Loucy (cell line): Measurements from ENCODE around the gene ALKBH3.

Source experiments
- H2AFZ ChIP-seq: fragments of 200-600 bp; sonication (generic); 2 replicates; pipeline ENCODE4 v1.6.0; 2016; ENCODE audit warnings: antibody characterized with exemption, mild to moderate bottlenecking, low read length, moderate library complexity
- H3F3A ChIP-seq: fragments of 200-600 bp; 2 replicates; pipeline ENCODE4 v1.6.0; 2016; ENCODE audit warnings: antibody characterized with exemption, low read depth, mild to moderate bottlenecking
- H3K27me3 ChIP-seq: fragments of 200-600 bp; sonication (generic); 2 replicates; pipeline ENCODE4 v1.6.1; 2014; ENCODE audit warnings: low read length, mild to moderate bottlenecking; ENCODE audit not compliant: insufficient read depth, poor library complexity, severe bottlenecking
- H3K36me3 ChIP-seq: fragments of 200-600 bp; sonication (generic); 2 replicates; pipeline ENCODE4 v1.6.1; 2016; ENCODE audit warnings: low read length; ENCODE audit not compliant: insufficient read depth
- H3K4me1 ChIP-seq: fragments of 200-600 bp; sonication (generic); 2 replicates; pipeline ENCODE4 v1.5.1; 2014; ENCODE audit warnings: low read length, mild to moderate bottlenecking; ENCODE audit not compliant: insufficient read depth, poor library complexity, severe bottlenecking
- H3K4me2 ChIP-seq: fragments of 200-600 bp; sonication (generic); 2 replicates; pipeline ENCODE4 v1.6.0; 2014; ENCODE audit warnings: antibody characterized with exemption, low read length, low read depth, mild to moderate bottlenecking; ENCODE audit not compliant: poor library complexity, severe bottlenecking
- H3K4me3 ChIP-seq: fragments of 200-600 bp; sonication (generic); 2 replicates; pipeline ENCODE4 v1.5.1; 2014; ENCODE audit warnings: low read length, mild to moderate bottlenecking, mixed read lengths; ENCODE audit not compliant: poor library complexity, severe bottlenecking
- H3K79me2 ChIP-seq: fragments of 200-600 bp; sonication (generic); 2 replicates; pipeline ENCODE4 v1.6.1; 2014; ENCODE audit warnings: low read length; ENCODE audit not compliant: insufficient read depth
- H3K9ac ChIP-seq: fragments of 200-600 bp; sonication (generic); 2 replicates; pipeline ENCODE4 v1.6.0; 2014; ENCODE audit warnings: mild to moderate bottlenecking, low read depth, low read length, moderate library complexity; ENCODE audit not compliant: poor library complexity, severe bottlenecking
- H3K9me2 ChIP-seq: fragments of 200-600 bp; sonication (generic); replicated peaks from 2 replicates; pipeline ENCODE4 v1.6.1; 2016; ENCODE audit warnings: low read depth, low read length, mixed read lengths
- H3K9me3 ChIP-seq: fragments of 200-600 bp; sonication (generic); 2 replicates; pipeline ENCODE4 v1.6.1; 2014; ENCODE audit warnings: mild to moderate bottlenecking, antibody characterized with exemption, low read length, low read depth; ENCODE audit not compliant: insufficient read depth
- H4K20me1 ChIP-seq: fragments of 200-600 bp; sonication (generic); 2 replicates; pipeline ENCODE4 v1.6.0; 2014; ENCODE audit warnings: antibody characterized with exemption, low read length, mild to moderate bottlenecking; ENCODE audit not compliant: insufficient read depth, poor library complexity, severe bottlenecking
- EZH2phosphoT487 ChIP-seq: fragments of 200-600 bp; IDR thresholded peaks from 2 replicates; pipeline ENCODE4 v1.6.1; 2018; ENCODE audit warnings: antibody characterized with exemption, mild to moderate bottlenecking, moderate library complexity, borderline replicate concordance
- TF ChIP-seq, protein P1 (sequence below): fragments of 200-600 bp; sonication (generic); conservative IDR thresholded peaks from 2 replicates; pipeline ENCODE4 v1.5.1; 2014; ENCODE audit warnings: mild to moderate bottlenecking, antibody characterized with exemption, low read length

Gene ALKBH3

DNA sequence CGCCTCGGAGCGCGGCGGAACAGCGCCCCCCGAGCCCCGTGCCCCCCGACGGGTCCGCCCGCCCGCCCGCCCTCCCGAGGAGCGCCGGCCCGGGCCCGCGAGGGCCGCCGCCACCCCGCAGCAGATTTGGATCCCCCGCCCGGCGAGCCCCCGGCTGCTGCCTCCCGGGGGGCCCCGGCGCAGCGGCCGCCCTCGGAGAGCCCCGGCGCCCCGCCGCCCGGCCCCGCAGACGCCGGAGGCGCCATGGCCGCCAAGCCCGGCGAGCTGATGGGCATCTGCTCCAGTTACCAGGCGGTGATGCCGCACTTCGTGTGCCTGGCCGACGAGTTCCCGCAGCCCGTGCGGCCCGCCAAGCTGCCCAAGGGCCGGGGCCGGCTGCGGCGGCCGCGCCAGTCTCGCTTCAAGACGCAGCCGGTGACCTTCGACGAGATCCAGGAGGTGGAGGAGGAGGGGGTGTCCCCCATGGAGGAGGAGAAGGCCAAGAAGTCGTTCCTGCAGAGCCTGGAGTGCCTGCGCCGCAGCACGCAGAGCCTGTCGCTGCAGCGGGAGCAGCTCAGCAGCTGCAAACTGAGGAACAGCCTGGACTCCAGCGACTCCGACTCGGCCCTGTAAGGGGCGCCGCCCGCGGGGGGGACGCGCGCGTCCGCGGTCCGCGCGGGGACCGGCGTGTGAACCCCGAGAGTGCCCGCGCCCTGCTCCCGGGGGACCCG lies 62.2 kb downstream of the ALKBH3 start:
- peak overlapping the region; percentile 91 for H3K4me3 ChIP-seq
- H3K36me3 ChIP-seq: no peaks in the 10 kb centered on the region
- H3K9ac ChIP-seq: peak overlapping the region; percentile 74
- no peaks in the 10 kb centered on the region for H3K27me3 ChIP-seq
- no peaks in the 10 kb centered on the region for H3K9me3 ChIP-seq
- H4K20me1 ChIP-seq: peaks cover 10% of the 10 kb centered on the region
- TF ChIP-seq, protein P1, sequence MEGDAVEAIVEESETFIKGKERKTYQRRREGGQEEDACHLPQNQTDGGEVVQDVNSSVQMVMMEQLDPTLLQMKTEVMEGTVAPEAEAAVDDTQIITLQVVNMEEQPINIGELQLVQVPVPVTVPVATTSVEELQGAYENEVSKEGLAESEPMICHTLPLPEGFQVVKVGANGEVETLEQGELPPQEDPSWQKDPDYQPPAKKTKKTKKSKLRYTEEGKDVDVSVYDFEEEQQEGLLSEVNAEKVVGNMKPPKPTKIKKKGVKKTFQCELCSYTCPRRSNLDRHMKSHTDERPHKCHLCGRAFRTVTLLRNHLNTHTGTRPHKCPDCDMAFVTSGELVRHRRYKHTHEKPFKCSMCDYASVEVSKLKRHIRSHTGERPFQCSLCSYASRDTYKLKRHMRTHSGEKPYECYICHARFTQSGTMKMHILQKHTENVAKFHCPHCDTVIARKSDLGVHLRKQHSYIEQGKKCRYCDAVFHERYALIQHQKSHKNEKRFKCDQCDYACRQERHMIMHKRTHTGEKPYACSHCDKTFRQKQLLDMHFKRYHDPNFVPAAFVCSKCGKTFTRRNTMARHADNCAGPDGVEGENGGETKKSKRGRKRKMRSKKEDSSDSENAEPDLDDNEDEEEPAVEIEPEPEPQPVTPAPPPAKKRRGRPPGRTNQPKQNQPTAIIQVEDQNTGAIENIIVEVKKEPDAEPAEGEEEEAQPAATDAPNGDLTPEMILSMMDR: no peak
- no peak for TF ChIP-seq EZH2phosphoT487
- H3K9me2 ChIP-seq: no peaks in the 10 kb centered on the region
- H3K4me1 ChIP-seq: peaks cover 18% of the 10 kb centered on the region
- H3K79me2 ChIP-seq: no peaks in the 10 kb centered on the region
- no peaks in the 10 kb centered on the region for H3F3A ChIP-seq
- peak overlapping the region; percentile 89 for H2AFZ ChIP-seq
- peak overlapping the region; percentile 76 for H3K4me2 ChIP-seq

GRCh38 chr11:43943372-43943930 lies 62.8 kb downstream of the ALKBH3 start:
- Histone ChIP-seq H3K27me3 (no peaks in the 10 kb centered on the region), H3K9ac (peak overlapping the region; percentile 74), H3K9me3 (no peaks in the 10 kb centered on the region)

DNA sequence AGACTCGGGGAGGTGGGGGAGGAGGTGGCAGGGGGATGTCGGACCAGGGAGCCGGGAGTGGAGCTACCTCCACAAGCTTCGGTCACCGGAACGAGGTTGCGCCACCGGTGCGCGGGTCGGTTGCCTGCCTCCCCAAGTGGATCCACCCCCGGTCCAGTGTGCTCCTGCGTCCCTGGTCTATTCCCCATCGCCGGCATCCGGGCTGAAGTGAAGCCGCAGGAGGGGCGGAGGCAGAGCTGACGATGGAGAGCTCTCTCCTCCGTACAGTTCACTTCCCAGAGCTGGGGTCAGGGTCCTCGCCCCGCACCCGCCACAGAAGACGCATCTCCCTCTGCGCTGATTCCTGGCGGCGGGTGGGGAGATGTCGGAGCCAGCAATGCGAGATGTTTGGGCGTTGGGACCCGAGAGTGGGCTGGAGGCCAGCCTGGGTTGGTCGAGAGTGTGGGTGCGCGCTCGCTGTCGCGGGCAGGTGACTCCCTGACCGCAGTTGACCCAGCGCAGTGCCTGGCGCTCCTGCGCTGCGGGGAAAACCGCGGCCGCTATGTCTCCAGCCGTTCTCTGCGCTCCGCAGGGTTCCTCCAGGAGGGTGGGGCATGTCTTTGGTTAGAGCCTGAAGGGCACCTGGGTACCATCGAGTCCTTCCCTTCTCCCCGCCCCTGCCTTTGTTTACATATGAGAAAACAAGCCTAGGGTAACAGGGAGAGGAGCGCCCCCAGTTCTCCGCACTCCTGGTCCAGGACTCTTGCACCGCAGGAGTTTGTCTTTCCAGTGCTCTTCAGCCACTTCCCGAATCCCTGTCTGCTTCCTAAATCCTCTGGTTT lies 63.5 kb downstream of the ALKBH3 start:
- no peak for TF ChIP-seq EZH2phosphoT487
- TF ChIP-seq, protein P1: no peak
- Histone ChIP-seq H3K9me2 (no peaks in the 10 kb centered on the region), H3K4me2 (peak overlapping the region; percentile 76), H3K27me3 (no peaks in the 10 kb centered on the region), H3K36me3 (no peaks in the 10 kb centered on the region), H3K9ac (peak overlapping the region; percentile 74), H3K9me3 (no peaks in the 10 kb centered on the region), H2AFZ (no peak overlapping the region), H4K20me1 (peaks cover 10% of the 10 kb centered on the region), H3K4me1 (peaks cover 18% of the 10 kb centered on the region), H3F3A (no peaks in the 10 kb centered on the region), H3K79me2 (no peaks in the 10 kb centered on the region), H3K4me3 (peak overlapping the region; percentile 91)

More at GRCh38 chr11:43943372-43943930, 62.8 kb downstream of the ALKBH3 start:
- no peaks in the 10 kb centered on the region for H3K79me2 ChIP-seq
- peak overlapping the region; percentile 76 for H3K4me2 ChIP-seq
- peaks cover 18% of the 10 kb centered on the region for H3K4me1 ChIP-seq
- peaks cover 10% of the 10 kb centered on the region for H4K20me1 ChIP-seq
- peak overlapping the region; percentile 89; the same call in 1 of the 2 replicates for H2AFZ ChIP-seq
- H3K9me2 ChIP-seq: no peaks in the 10 kb centered on the region
- H3F3A ChIP-seq: no peaks in the 10 kb centered on the region
- TF ChIP-seq, protein P1: no peak
- TF ChIP-seq EZH2phosphoT487: no peak
- H3K4me3 ChIP-seq: peak overlapping the region; percentile 91
- no peaks in the 10 kb centered on the region for H3K36me3 ChIP-seq
